ENCODE data around the gene CHI3L2. TPM values are rescaled to one million over a fixed set of nuclear protein-coding genes. Genes with fewer than 3 reads are reported as not detected.

Gene CHI3L2
- total RNA-seq, 1 experiment from 2014 or later, result not detected

GRCh38 chr1:111217183-111217910 lies 10.2 kb upstream of the CHI3L2 start:
- in situ Hi-C loops (cut with HindIII; ENCODE audit: low pct_unique_long_range_greater_than_20kb, low sequenced_read_pairs), result no loop called here
- DNase-seq (ENCODE audit: low read depth), result no peak

- in situ Hi-C loops (cut with HindIII; ENCODE audit: low pct_unique_long_range_greater_than_20kb, low sequenced_read_pairs), result no loop called here
- DNase-seq (ENCODE audit: low read depth), result no peak
Measured at GRCh38 chr1:111218701-111219556, 8.6 kb upstream of the CHI3L2 start.

- DNase-seq (ENCODE audit: low read depth), result no peak
- in situ Hi-C loops (cut with HindIII; ENCODE audit: low pct_unique_long_range_greater_than_20kb, low sequenced_read_pairs), result no loop called here
Measured at GRCh38 chr1:111219557-111220286, 7.8 kb upstream of the CHI3L2 start.

- no peak for DNase-seq (ENCODE audit: low read depth)
- in situ Hi-C loops (cut with HindIII; ENCODE audit: low pct_unique_long_range_greater_than_20kb, low sequenced_read_pairs), result no loop called here
Measured at GRCh38 chr1:111220302-111220890, 7.1 kb upstream of the CHI3L2 start.

- in situ Hi-C loops (cut with HindIII; ENCODE audit: low pct_unique_long_range_greater_than_20kb, low sequenced_read_pairs), result no loop called here
- DNase-seq (ENCODE audit: low read depth), result no peak
Measured at GRCh38 chr1:111221276-111221632, 6.3 kb upstream of the CHI3L2 start.

GRCh38 chr1:111221633-111222291 lies 5.8 kb upstream of the CHI3L2 start:
- in situ Hi-C loops (cut with HindIII; ENCODE audit: low pct_unique_long_range_greater_than_20kb, low sequenced_read_pairs), result no loop called here
- no peak for DNase-seq (ENCODE audit: low read depth)

- in situ Hi-C loops (cut with HindIII; ENCODE audit: low pct_unique_long_range_greater_than_20kb, low sequenced_read_pairs), result no loop called here
- peak; percentile 40 for DNase-seq (ENCODE audit: low read depth)
Measured at GRCh38 chr1:111222308-111223125, 5.0 kb upstream of the CHI3L2 start.

- in situ Hi-C loops (cut with HindIII; ENCODE audit: low pct_unique_long_range_greater_than_20kb, low sequenced_read_pairs), result no loop called here
- no peak for DNase-seq (ENCODE audit: low read depth)
Measured at GRCh38 chr1:111223126-111223685, 4.3 kb upstream of the CHI3L2 start.

- DNase-seq (ENCODE audit: low read depth), result no peak
- in situ Hi-C loops (cut with HindIII; ENCODE audit: low pct_unique_long_range_greater_than_20kb, low sequenced_read_pairs), result no loop called here
Measured at GRCh38 chr1:111225091-111225490, 2.4 kb upstream of the CHI3L2 start.

- in situ Hi-C loops (cut with HindIII; ENCODE audit: low pct_unique_long_range_greater_than_20kb, low sequenced_read_pairs), result no loop called here
- no peak for DNase-seq (ENCODE audit: low read depth)
Measured at GRCh38 chr1:111225717-111226400, 1.7 kb upstream of the CHI3L2 start.

- DNase-seq (ENCODE audit: low read depth), result peak; percentile 52
- in situ Hi-C loops (cut with HindIII; ENCODE audit: low pct_unique_long_range_greater_than_20kb, low sequenced_read_pairs), result no loop called here
Measured at GRCh38 chr1:111227851-111228747, 586 bp downstream of the CHI3L2 start.

- DNase-seq (ENCODE audit: low read depth), result no peak
- in situ Hi-C loops (cut with HindIII; ENCODE audit: low pct_unique_long_range_greater_than_20kb, low sequenced_read_pairs), result no loop called here
Measured at GRCh38 chr1:111228748-111229126, 1.2 kb downstream of the CHI3L2 start.

GRCh38 chr1:111232134-111232533 lies 4.6 kb downstream of the CHI3L2 start:
- in situ Hi-C loops (cut with HindIII; ENCODE audit: low pct_unique_long_range_greater_than_20kb, low sequenced_read_pairs), result no loop called here
- DNase-seq (ENCODE audit: low read depth), result no peak

GRCh38 chr1:111234258-111234657 lies 6.7 kb downstream of the CHI3L2 start:
- no peak for DNase-seq (ENCODE audit: low read depth)
- in situ Hi-C loops (cut with HindIII; ENCODE audit: low pct_unique_long_range_greater_than_20kb, low sequenced_read_pairs), result no loop called here

GRCh38 chr1:111234866-111235265 lies 7.4 kb downstream of the CHI3L2 start:
- DNase-seq (ENCODE audit: low read depth), result no peak
- in situ Hi-C loops (cut with HindIII; ENCODE audit: low pct_unique_long_range_greater_than_20kb, low sequenced_read_pairs), result no loop called here

GRCh38 chr1:111236379-111236778 lies 8.9 kb downstream of the CHI3L2 start:
- DNase-seq (ENCODE audit: low read depth), result no peak
- in situ Hi-C loops (cut with HindIII; ENCODE audit: low pct_unique_long_range_greater_than_20kb, low sequenced_read_pairs), result no loop called here

Measured in Caki2 (cell line).